Esophagus (tissue), 2 donors: ENCODE data around the gene GRM7. TPM values are rescaled to one million over a fixed set of nuclear protein-coding genes. Genes with fewer than 3 reads are reported as not detected.

Experiments used
- H3K27ac ChIP-seq, 2 donors: one replicate each; pipeline ENCODE4 v1.5.1; 2013; ENCODE audit warnings: low read depth in 2 of 2, mild to moderate bottlenecking in 2 of 2, inconsistent platforms in 1 of 2, low read length in 1 of 2, moderate library complexity in 1 of 2
- H3K27me3 ChIP-seq, 2 donors: one replicate each; pipeline ENCODE4 v1.6.1; 2013; ENCODE audit warnings: low read length in 2 of 2, control low read depth in 1 of 2, mild to moderate bottlenecking in 1 of 2; ENCODE audit not compliant: insufficient read depth in 2 of 2, control insufficient read depth in 1 of 2
- H3K36me3 ChIP-seq, 2 donors: one replicate each; pipeline ENCODE4 v1.6.1; 2013; ENCODE audit warnings: low read length in 1 of 2; ENCODE audit not compliant: control insufficient read depth in 2 of 2, insufficient read depth in 2 of 2
- H3K4me1 ChIP-seq, 2 donors: one replicate each; pipeline ENCODE4 v1.6.1; 2013; ENCODE audit warnings: low read length in 1 of 2; ENCODE audit not compliant: control insufficient read depth in 2 of 2, insufficient read depth in 2 of 2
- H3K4me3 ChIP-seq, 2 donors: one replicate each; pipeline ENCODE4 v1.5.1; 2013; ENCODE audit warnings: low read length in 2 of 2, mild to moderate bottlenecking in 2 of 2, low read depth in 1 of 2, moderate library complexity in 1 of 2
- H3K9me3 ChIP-seq, 2 donors: one replicate each; pipeline ENCODE4 v1.6.1; 2013; ENCODE audit warnings: mild to moderate bottlenecking in 2 of 2, low read depth in 1 of 2, low read length in 1 of 2, moderate library complexity in 1 of 2; ENCODE audit not compliant: control insufficient read depth in 2 of 2, insufficient read depth in 1 of 2
- WGBS, 2 donors: extraction: QIAGEN DNeasy Blood & Tissue Kit; methylation state at CpG; one replicate each; pipeline ENCODE4 v1.1.7; 2013; 5-methylcytosine and 5-hydroxymethylcytosine counted together
- polyA plus RNA-seq, 2 donors: library from polyadenylated mRNA; stranded (reverse); fragments of 200-250 nt; gene quantifications; one replicate each; pipeline ENCODE4 v1.2.3, GENCODE V29; 2013
- donor health status: healthy with polysubstance abuse.
- donor health status: Bipolar disorder and iron deficiency.

The GRM7 gene
- polyA plus RNA-seq, 2 donors, result 0.01 TPM; not detected in 1

- peaks cover 0 to 3% of the 10 kb centered on the region in 2 donors for H3K4me1 ChIP-seq
- 3% methylated on average over 45 of the region's 45 CpGs for WGBS, 2 donors
- H3K4me3 ChIP-seq, result no peak overlapping the region
- no peaks in the 10 kb centered on the region for H3K9me3 ChIP-seq
- H3K36me3 ChIP-seq, result no peaks in the 10 kb centered on the region
- H3K27me3 ChIP-seq, result peaks cover 3 to 10% of the 10 kb centered on the region in 2 donors
- H3K27ac ChIP-seq, result no peak overlapping the region
Measured at GRCh38 chr3:6862041-6862879, 1.3 kb downstream of the GRM7 start.

- no peak overlapping the region for H3K4me3 ChIP-seq
- no peaks in the 10 kb centered on the region for H3K36me3 ChIP-seq
- WGBS, 2 donors, result 7 to 13% methylated on average over 7 of the region's 7 CpGs
- H3K9me3 ChIP-seq, result no peaks in the 10 kb centered on the region
- peaks cover 0 to 3% of the 10 kb centered on the region in 2 donors for H3K4me1 ChIP-seq
- H3K27ac ChIP-seq, result no peak overlapping the region
- H3K27me3 ChIP-seq, result peaks cover 3 to 10% of the 10 kb centered on the region in 2 donors
Measured at GRCh38 chr3:6862880-6863195, 1.9 kb downstream of the GRM7 start.

- Histone ChIP-seq H3K9me3 (no peaks in the 10 kb centered on the region), H3K36me3 (no peaks in the 10 kb centered on the region), H3K27ac (no peak overlapping the region), H3K4me3 (no peak overlapping the region), H3K4me1 (no peaks in the 10 kb centered on the region), H3K27me3 (peaks cover 0 to 3% of the 10 kb centered on the region in 2 donors)
- WGBS, 2 donors, result 74 to 78% methylated on average over 3 of the region's 3 CpGs
Measured at GRCh38 chr3:6867269-6867668, 6.4 kb downstream of the GRM7 start.

- H3K36me3 ChIP-seq, result no peaks in the 10 kb centered on the region
- H3K9me3 ChIP-seq, result no peaks in the 10 kb centered on the region
- no peak overlapping the region for H3K27ac ChIP-seq
- H3K4me3 ChIP-seq, result no peak overlapping the region
- H3K27me3 ChIP-seq, result no peaks in the 10 kb centered on the region
- no peaks in the 10 kb centered on the region for H3K4me1 ChIP-seq
Measured at GRCh38 chr3:6878731-6879130, 17.8 kb downstream of the GRM7 start.

- 71 to 80% methylated on average over 3 of the region's 3 CpGs for WGBS, 2 donors
- Histone ChIP-seq H3K4me3 (no peak overlapping the region), H3K27ac (no peak overlapping the region)
Measured at GRCh38 chr3:6912240-6912639, 51.3 kb downstream of the GRM7 start.

GRCh38 chr3:6915898-6916297, 55.0 kb downstream of the GRM7 start:
- no peaks in the 10 kb centered on the region for H3K27me3 ChIP-seq
- no peak overlapping the region for H3K27ac ChIP-seq
- no peak overlapping the region for H3K4me3 ChIP-seq
- no peaks in the 10 kb centered on the region for H3K9me3 ChIP-seq
- H3K4me1 ChIP-seq, result no peaks in the 10 kb centered on the region
- WGBS, 2 donors, result 83 to 87% methylated on average over 1 of the region's 1 CpG
- H3K36me3 ChIP-seq, result no peaks in the 10 kb centered on the region

More at GRCh38 chr3:6912240-6912639, 51.3 kb downstream of the GRM7 start:
- no peaks in the 10 kb centered on the region for H3K27me3 ChIP-seq
- no peaks in the 10 kb centered on the region for H3K36me3 ChIP-seq
- no peaks in the 10 kb centered on the region for H3K4me1 ChIP-seq
- H3K9me3 ChIP-seq, result no peaks in the 10 kb centered on the region

- H3K27me3 ChIP-seq, result no peaks in the 10 kb centered on the region
- no peak overlapping the region for H3K27ac ChIP-seq
- H3K4me1 ChIP-seq, result no peaks in the 10 kb centered on the region
- no peaks in the 10 kb centered on the region for H3K9me3 ChIP-seq
- 53 to 58% methylated on average over 8 of the region's 8 CpGs for WGBS, 2 donors
- no peaks in the 10 kb centered on the region for H3K36me3 ChIP-seq
- H3K4me3 ChIP-seq, result no peak overlapping the region
Measured at GRCh38 chr3:6921066-6921465, 60.2 kb downstream of the GRM7 start.

GRCh38 chr3:6921876-6922275, 61.0 kb downstream of the GRM7 start:
- Histone ChIP-seq H3K4me3 (no peak overlapping the region), H3K9me3 (no peaks in the 10 kb centered on the region), H3K36me3 (no peaks in the 10 kb centered on the region), H3K4me1 (no peaks in the 10 kb centered on the region), H3K27me3 (no peaks in the 10 kb centered on the region), H3K27ac (no peak overlapping the region)
- WGBS, 2 donors, result 61 to 74% methylated on average over 8 of the region's 8 CpGs

- WGBS, 2 donors, result 37 to 39% methylated on average over 2 of the region's 2 CpGs
- Histone ChIP-seq H3K4me3 (no peak overlapping the region), H3K27ac (no peak overlapping the region), H3K27me3 (no peaks in the 10 kb centered on the region), H3K36me3 (no peaks in the 10 kb centered on the region), H3K9me3 (no peaks in the 10 kb centered on the region), H3K4me1 (no peaks in the 10 kb centered on the region)
Measured at GRCh38 chr3:6928064-6928463, 67.1 kb downstream of the GRM7 start.

- Histone ChIP-seq H3K27ac (no peak overlapping the region), H3K27me3 (no peaks in the 10 kb centered on the region), H3K4me1 (no peaks in the 10 kb centered on the region), H3K36me3 (no peaks in the 10 kb centered on the region), H3K4me3 (no peak overlapping the region), H3K9me3 (no peaks in the 10 kb centered on the region)
- 58 to 62% methylated on average over 2 of the region's 2 CpGs for WGBS, 2 donors
Measured at GRCh38 chr3:6929918-6930317, 69.0 kb downstream of the GRM7 start.
